Spleen (tissue), 11 donors: ENCODE measurements around the gene SASH1. TPM values are rescaled to one million over a fixed set of nuclear protein-coding genes. Genes with fewer than 3 reads are reported as not detected.

Experiments
- DNase-seq: peaks from one replicate; pipeline ENCODE4 v3.0.0-alpha.2; 2020
- H3K27ac ChIP-seq, 8 donors: fragments of 200-600 bp; sonication (generic) in 7 of 8; 1 replicate in 4 of 8; 2 replicates in 4 of 8; pipeline versions ENCODE4 v1.5.0 to v1.8.0; 2016 to 2021; ENCODE audit warnings: inconsistent platforms in 4 of 8, mild to moderate bottlenecking in 4 of 8, moderate library complexity in 1 of 8
- H3K27me3 ChIP-seq, 7 donors: fragments of 200-600 bp; sonication (generic) in 6 of 7; replicated peaks in 1 of 7; 1 replicate in 4 of 7; 2 replicates in 3 of 7; pipeline versions ENCODE4 v1.5.0 to v1.8.0; 2016 to 2021; ENCODE audit warnings: inconsistent platforms in 3 of 7, mild to moderate bottlenecking in 1 of 7
- H3K36me3 ChIP-seq, 6 donors: fragments of 200-600 bp; sonication (generic) in 5 of 6; 1 replicate in 4 of 6; 2 replicates in 2 of 6; pipeline versions ENCODE4 v1.5.0 to v1.8.0; 2016 to 2021; ENCODE audit warnings: inconsistent platforms in 2 of 6
- H3K4me1 ChIP-seq, 6 donors: fragments of 200-600 bp; sonication (generic) in 5 of 6; 1 replicate in 3 of 6; 2 replicates in 3 of 6; pipeline versions ENCODE4 v1.5.0 to v1.8.0; 2016 to 2021; ENCODE audit warnings: inconsistent platforms in 3 of 6
- H3K4me3 ChIP-seq, 8 donors: fragments of 200-600 bp; sonication (generic) in 7 of 8; 1 replicate in 4 of 8; 2 replicates in 4 of 8; pipeline versions ENCODE4 v1.5.0 to v1.8.0; 2016 to 2021; ENCODE audit warnings: inconsistent platforms in 4 of 8, mild to moderate bottlenecking in 4 of 8, moderate library complexity in 2 of 8
- H3K9me3 ChIP-seq, 8 donors: fragments of 200-600 bp; sonication (generic) in 7 of 8; 1 replicate in 4 of 8; 2 replicates in 4 of 8; pipeline versions ENCODE4 v1.5.0 to v1.8.0; 2016 to 2021; ENCODE audit warnings: inconsistent platforms in 4 of 8
- CTCF ChIP-seq, 11 experiments: fragments of 200-600 bp in 7 of 11; fragments of 450-650 bp in 4 of 11; sonication (generic) in 4 of 11; IDR thresholded peaks in 8 of 11; conservative IDR thresholded peaks in 3 of 11; 1 replicate in 7 of 11; 2 replicates in 4 of 11; pipeline versions ENCODE4 v1.4.0 to v1.8.0; 2016 to 2021; ENCODE audit warnings: antibody characterized with exemption in 11 of 11, inconsistent platforms in 4 of 11, mild to moderate bottlenecking in 1 of 11
- POLR2A ChIP-seq, 3 donors: fragments of 450-650 bp; IDR thresholded peaks; one replicate each; pipeline ENCODE4 v1.5.1; 2017; ENCODE audit warnings: antibody characterized with exemption in 3 of 3, mild to moderate bottlenecking in 1 of 3
- POLR2AphosphoS5 ChIP-seq, 3 donors: sonication (generic); formaldehyde crosslinking; IDR thresholded peaks; one replicate each; pipeline ENCODE4 v1.5.1; 2017; ENCODE audit warnings: antibody characterized with exemption in 3 of 3
- WGBS, 5 donors: extraction: QIAGEN DNeasy Blood & Tissue Kit in 3 of 5; methylation state at CpG; one replicate each; pipeline versions ENCODE4 v1.1.5 to v1.1.7; 2013 to 2018; 5-methylcytosine and 5-hydroxymethylcytosine counted together
- intact Hi-C: fragments of 100-400 bp; cut with DNase I; formaldehyde crosslinking; loops from one replicate; pipeline ENCODE4 v1.15.0; 2023; ENCODE audit warnings: low total_unique reads
- polyA plus RNA-seq, 3 donors: library from polyadenylated mRNA; stranded (reverse); fragments of 200-250 nt; gene quantifications; one replicate each; pipeline ENCODE4 v1.2.1, GENCODE V29; 2013
- total RNA-seq, 7 donors: library from RNA; depleted of rRNA in 3 of 7; stranded (reverse); fragments of >200 nt in 3 of 7; fragmentation: NEBNext Ultra II Directional in 4 of 7; extraction: Animal tissue kit (Norgen Biotek cat#: 25700) in 4 of 7; gene quantifications; one replicate each; pipeline versions ENCODE4 v1.1.0 to v1.2.1, GENCODE V29; 2016 to 2021
- donor health status: healthy with polysubstance abuse.
- donor health status: DM: no; HTN: no; CAD: no; lungs with moderate emphysema.
- donor health status: DM: no; HTN: no; CAD: no.
- donor health status: Bipolar disorder and iron deficiency.
- donor health status: healthy.
- donor health status: DM: no; HTN: no; CAD: no.
- donor health status: DM: yes; HTN: yes; CAD: no.

The SASH1 gene
- total and polyA plus RNA-seq, 10 donors: 3.9 to 103 (median 57.9) TPM

- H3K4me1 ChIP-seq: peaks cover 0 to 38% (median 18%) of the 10 kb centered on the region in 6 donors
- no peak for DNase-seq
- TF ChIP-seq POLR2A (IDR thresholded peaks at IDR 0.05) (no peak), POLR2AphosphoS5 (IDR thresholded peaks at IDR 0.05) (no peak), CTCF (IDR thresholded peaks at IDR 0.05 in 8 of 11, conservative IDR thresholded peaks at IDR 0.05 in 3 of 11) (no peak)
- no peaks in the 10 kb centered on the region for H3K36me3 ChIP-seq
- peaks cover 0 to 12% (median 0%) of the 10 kb centered on the region in 7 donors for H3K27me3 ChIP-seq
- 81 to 96% (median 89%) methylated on average over 4 to 5 of the region's 5 CpGs for WGBS, 5 donors
- H3K4me3 ChIP-seq: no peak overlapping the region
- no peaks in the 10 kb centered on the region for H3K9me3 ChIP-seq
- no peak overlapping the region for H3K27ac ChIP-seq
- intact Hi-C loops: no loop called here
These were observed 220.4 kb downstream of the SASH1 start for GRCh38 chr6:148563066-148563465.

- Histone ChIP-seq H3K9me3 (no peaks in the 10 kb centered on the region), H3K27ac (no peak overlapping the region), H3K36me3 (no peaks in the 10 kb centered on the region), H3K4me1 (peaks cover 0 to 23% (median 14%) of the 10 kb centered on the region in 6 donors), H3K27me3 (peaks cover 0 to 14% (median 0%) of the 10 kb centered on the region in 7 donors), H3K4me3 (no peak overlapping the region)
- 72 to 82% (median 77%) methylated on average over 9 of the region's 9 CpGs for WGBS, 5 donors
- DNase-seq: no peak
- TF ChIP-seq CTCF (IDR thresholded peaks at IDR 0.05 in 8 of 11, conservative IDR thresholded peaks at IDR 0.05 in 3 of 11) (no peak), POLR2AphosphoS5 (IDR thresholded peaks at IDR 0.05) (no peak), POLR2A (IDR thresholded peaks at IDR 0.05) (no peak)
- intact Hi-C loops: no loop called here
These were observed 221.9 kb downstream of the SASH1 start for GRCh38 chr6:148564494-148565035.

GRCh38 chr6:148565321-148565926, 222.8 kb downstream of the SASH1 start:
- Histone ChIP-seq H3K27ac (no peak overlapping the region), H3K9me3 (no peaks in the 10 kb centered on the region), H3K4me1 (peaks cover 0 to 15% (median 9%) of the 10 kb centered on the region in 6 donors), H3K4me3 (no peak overlapping the region), H3K36me3 (no peaks in the 10 kb centered on the region), H3K27me3 (peaks cover 0 to 14% (median 0%) of the 10 kb centered on the region in 7 donors)
- intact Hi-C loops: no loop called here
- DNase-seq: no peak
- TF ChIP-seq POLR2AphosphoS5 (IDR thresholded peaks at IDR 0.05) (no peak), POLR2A (IDR thresholded peaks at IDR 0.05) (no peak)
- WGBS, 5 donors: 89 to 96% (median 91%) methylated on average over 8 of the region's 8 CpGs

GRCh38 chr6:148565930-148566663, 223.5 kb downstream of the SASH1 start:
- Histone ChIP-seq H3K4me3 (no peak overlapping the region), H3K9me3 (no peaks in the 10 kb centered on the region), H3K4me1 (peaks cover 0 to 22% (median 8%) of the 10 kb centered on the region in 6 donors), H3K27me3 (peaks cover 0 to 16% (median 0%) of the 10 kb centered on the region in 7 donors), H3K27ac (peak overlapping the region in 2 of 8 donors; percentile 40 to 55), H3K36me3 (no peaks in the 10 kb centered on the region)
- intact Hi-C loops: no loop called here
- no peak for DNase-seq
- 66 to 78% (median 73%) methylated on average over 12 of the region's 12 CpGs for WGBS, 5 donors
- TF ChIP-seq CTCF (IDR thresholded peaks at IDR 0.05 in 8 of 11, conservative IDR thresholded peaks at IDR 0.05 in 3 of 11): no peak
- no peak for TF ChIP-seq POLR2AphosphoS5 (IDR thresholded peaks at IDR 0.05)
- no peak for TF ChIP-seq POLR2A (IDR thresholded peaks at IDR 0.05)
